Stimulated activated CD4-positive, alpha-beta T cell treated with anti-CD3 and anti-CD28 coated beads, TNF-alpha, amount 100 ng/mL, for 48 hours (primary cell): Measurements from ENCODE around the gene GNG4.
"Not testable (repeated sequence)": the region's sequence is repeated elsewhere in the genome, so short reads cannot be mapped to it uniquely, and the experiment has no call there.

Source experiments
- DNase-seq, 3 donors: peaks; one replicate each; pipeline ENCODE4 v3.0.0-alpha.2; 2020; ENCODE audit warnings: low read depth in 3 of 3

The GNG4 gene

GRCh38 chr1:235650341-235651169 is 971 bp upstream of the GNG4 start:
- no peak for DNase-seq

DNA sequence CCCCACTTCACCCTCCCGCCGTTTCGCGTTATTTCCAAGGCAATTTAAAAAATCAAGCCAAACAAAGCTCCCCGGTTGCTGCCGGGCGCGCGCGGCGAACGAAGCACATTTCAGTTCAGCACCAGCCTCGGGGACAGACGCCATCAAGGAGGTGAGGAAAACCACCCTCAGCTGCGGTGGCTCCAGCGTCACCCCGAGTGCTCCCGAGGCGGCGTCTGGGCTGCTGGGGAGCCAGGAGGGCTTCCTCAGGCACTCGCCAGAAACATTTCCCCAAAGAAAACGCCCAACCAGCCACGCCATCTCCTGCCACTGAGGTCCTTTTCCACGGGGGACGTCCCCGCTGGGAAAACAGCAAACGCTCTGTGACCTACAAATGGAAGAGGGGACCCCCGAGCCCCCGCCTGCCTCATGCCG is 623 bp downstream of the GNG4 start:
- peak; percentile 20 to 43 (median 28) for DNase-seq

- no peak for DNase-seq
Observed at GRCh38 chr1:235648407-235648907, 1.1 kb downstream of the GNG4 start.

- DNase-seq: not testable (repeated sequence)
Observed at GRCh38 chr1:235647537-235647936, 2.0 kb downstream of the GNG4 start.

DNA sequence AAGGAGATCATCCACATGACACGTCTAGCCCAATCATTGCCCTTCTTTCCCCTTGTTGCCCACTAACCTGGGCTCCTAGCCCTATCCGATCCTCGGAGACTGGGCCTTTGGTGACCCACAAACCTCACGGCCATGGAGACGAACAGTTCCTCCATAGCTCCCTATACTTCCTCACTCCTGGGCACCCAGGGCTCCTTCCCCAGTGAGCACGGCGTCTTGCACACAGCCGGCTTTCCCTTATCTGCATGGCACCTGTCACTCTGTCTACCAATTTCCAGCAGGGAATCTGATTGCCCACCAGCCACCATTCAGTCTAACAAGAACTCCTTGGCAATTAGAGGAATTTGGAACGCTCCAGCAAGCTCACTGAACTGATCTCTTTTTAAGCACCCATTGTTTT is 3.1 kb downstream of the GNG4 start:
- DNase-seq: no peak

GRCh38 chr1:235644693-235645305 is 4.8 kb downstream of the GNG4 start:
- no peak for DNase-seq

- DNase-seq: no peak
Observed at GRCh38 chr1:235643837-235644692, 5.5 kb downstream of the GNG4 start.

DNA sequence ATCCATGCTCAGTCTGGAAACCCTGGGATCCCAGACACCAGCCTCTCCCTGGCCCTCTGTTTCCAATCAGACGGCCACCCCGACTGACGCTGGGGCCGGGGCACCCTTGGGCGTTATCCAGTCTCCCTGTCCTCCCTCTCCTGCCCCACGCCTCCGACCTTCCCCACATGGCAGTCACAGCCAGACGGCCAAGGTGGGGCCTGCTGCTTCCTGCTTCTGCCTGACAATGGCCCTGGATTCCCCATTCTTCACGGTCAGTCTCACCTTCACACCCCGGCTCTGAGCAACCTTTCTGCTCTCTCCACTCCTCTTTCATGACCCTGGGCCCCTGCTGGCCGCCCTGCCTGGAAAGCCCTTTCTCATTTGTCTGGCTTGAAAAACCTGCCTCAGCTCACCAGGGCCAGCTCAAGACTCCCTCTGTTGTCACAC is 6.6 kb downstream of the GNG4 start:
- DNase-seq: no peak

DNA sequence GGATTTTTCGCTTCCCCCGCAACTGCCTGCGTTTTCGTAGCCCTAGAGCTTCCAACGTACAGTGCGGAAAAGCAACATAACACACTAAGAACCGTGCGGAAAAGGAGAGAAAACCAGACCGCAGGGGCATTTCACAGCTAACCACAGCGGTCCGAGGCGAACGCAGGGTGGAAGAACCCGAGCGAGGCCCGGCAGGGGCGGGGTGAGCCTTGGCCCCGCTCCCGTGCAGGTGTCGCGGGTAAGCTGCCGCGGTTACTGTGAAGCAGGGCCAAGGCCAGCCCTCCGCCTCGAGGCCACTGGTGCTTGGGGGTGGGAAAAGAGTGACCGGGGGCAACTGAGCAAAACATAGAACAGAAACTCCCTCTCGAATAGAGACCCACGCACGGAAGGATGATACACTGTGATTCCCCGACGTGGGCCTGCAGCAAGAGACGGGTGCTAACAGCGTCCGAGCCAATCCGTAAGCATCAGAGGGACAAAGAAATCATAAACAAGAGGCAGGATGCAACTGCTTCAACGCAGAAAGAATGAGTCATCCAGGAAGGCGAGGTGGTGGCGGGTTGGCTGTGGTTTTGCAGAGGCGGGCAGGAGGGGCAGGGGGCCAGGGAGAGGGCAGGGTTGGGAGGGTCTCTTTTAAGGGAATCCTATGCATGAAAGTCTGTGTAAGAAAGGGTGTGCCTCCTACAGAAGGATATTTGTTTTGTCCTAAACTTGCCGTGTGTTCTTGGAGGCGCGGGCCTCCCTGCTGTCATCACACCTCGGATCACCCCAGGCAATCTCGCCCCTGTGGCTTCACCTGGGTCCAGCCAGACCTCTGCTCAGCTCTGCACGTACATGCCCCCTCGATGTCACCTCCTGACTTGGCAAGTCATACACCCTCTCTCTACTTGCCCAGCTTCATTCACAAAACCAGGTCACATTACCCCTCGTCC is 7.3 kb downstream of the GNG4 start:
- DNase-seq: peak; percentile 40 to 44 (median 43)

- DNase-seq: no peak
Observed at GRCh38 chr1:235640580-235640979, 9.0 kb downstream of the GNG4 start.

DNA sequence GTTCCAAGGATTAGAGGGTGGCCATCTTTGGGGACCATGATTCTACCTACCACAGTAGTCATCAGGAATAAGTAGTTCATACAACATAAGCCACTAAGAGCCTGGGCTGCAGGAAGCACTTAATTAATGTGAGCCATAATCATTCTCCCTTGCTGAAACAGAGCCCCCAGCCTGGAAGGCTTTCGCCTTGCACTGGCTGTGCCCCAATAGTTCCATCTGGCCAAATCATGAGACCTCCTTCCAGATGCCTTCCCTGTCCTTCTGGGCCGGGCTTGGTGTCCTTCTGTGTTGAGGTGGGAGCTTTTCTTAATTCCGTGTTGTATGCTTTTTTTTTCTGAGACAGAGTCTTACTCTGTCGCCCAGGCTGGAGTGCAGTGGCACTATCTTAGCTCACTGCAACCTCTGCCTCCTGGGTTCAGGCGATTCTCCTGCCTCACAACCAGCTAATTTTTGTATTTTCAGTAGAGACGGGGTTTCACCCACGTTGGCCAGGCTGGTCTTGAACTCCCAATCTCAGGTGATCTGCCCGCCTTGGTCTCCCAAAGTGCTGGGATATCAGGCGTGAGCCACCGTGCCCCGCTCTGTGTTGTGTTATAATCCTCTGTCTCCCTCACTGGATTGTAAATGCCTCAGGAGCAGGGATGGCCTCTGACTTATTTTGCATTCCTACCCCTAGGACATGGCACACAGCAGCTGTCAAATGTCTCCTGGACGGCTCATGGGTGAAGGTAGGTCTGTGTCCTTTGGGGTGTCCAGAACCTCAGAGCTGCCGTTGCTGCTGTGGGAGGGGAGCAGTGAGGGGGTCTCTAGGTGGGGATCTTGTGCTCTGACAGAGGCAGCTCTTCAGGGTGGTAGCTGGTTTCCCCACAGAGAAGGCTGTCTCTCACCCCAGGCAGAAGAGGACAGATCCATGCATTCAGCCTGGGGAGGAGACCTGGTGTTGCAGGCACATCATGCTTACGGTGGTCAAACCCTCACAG is 10.1 kb downstream of the GNG4 start:
- no peak for DNase-seq

- not testable (repeated sequence) for DNase-seq
Observed at GRCh38 chr1:235638612-235639011, 11.0 kb downstream of the GNG4 start.

- no peak for DNase-seq
Observed at GRCh38 chr1:235637756-235638534, 11.6 kb downstream of the GNG4 start.

DNA sequence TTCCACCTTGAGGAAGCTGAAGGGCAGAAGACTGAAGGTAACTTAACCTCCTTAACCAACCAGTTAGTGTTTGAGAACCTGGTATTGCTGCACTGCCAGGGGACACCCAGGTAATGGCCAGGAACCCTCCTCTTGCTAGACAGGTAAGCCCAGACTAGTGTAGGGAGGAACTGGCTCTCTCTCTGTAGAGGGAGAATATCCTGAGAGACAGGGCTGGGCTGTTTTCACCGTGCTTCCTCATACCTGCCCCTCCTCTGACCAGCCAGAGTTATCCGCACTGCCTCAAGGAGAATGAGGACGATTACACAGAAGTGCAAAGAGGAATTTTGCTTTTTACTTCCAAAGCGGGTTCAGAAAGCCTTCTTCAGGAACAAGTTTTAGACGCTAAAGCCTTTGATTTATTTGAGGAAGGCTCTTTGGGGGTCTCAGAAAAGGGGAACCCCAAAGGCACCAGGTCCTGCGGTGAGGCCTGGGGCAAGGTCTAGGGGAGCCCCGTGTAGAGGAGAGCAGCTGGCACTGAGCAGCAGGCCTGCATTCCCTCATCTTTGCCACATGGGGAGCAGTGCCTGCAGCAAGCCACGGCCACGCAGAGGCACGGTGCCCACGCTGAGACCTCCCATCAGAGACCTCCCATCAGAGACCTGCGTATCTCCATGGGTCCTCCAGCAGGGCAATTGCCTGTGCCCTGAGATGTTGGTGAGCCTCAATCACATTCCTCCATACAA is 13.5 kb downstream of the GNG4 start:
- DNase-seq: no peak

DNA sequence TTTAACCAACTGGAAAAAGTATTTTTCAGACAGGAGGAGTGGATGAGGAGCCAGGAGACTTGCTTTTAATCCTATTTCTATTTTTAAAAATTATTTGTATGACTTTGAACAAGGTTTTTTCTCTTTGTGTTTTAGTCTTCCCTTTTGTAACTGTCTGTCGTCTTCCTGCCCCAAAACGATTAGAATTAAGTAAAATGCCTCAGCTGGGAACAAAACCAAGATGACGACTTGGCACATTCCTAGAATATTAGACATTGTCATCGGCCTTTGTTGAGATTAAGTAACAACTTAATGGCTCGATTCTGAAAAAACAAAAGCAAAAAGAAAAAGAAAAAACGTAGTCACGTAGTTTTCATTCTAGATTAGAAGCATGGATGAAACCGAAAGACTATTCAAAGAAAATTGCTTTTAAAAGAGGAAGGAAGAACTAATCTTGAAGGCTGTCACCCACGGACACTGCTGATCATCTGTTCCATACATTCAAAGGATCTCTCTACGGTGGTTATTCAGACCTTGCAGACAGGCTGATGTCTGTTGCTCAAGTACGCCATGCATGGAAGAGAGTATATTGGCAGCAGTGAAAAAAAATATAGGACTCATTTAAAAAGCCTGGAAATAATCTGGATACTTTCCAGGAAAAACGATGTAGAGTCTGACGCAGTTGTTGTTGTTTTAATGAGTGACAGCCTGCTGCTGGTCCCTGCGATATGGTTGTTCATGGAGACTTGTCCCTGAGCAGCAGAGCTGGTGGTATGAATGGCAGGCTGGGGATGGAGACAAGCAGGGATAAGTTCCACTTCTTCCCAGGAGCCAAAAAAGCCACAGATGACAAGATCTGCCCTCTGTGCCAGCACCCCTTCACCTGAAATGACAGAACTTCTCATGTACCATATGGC is 16.8 kb downstream of the GNG4 start:
- DNase-seq: no peak

GRCh38 chr1:235631816-235632215 is 17.8 kb downstream of the GNG4 start:
- DNase-seq: no peak

GRCh38 chr1:235628316-235629005 is 21.1 kb downstream of the GNG4 start:
- no peak for DNase-seq
